ENCODE results near the gene EIF4G1. TPM values are rescaled to one million over a fixed set of nuclear protein-coding genes. Genes with fewer than 3 reads are reported as not detected.
A peak's percentile ranks its signal among the peaks of the same experiment; 100 is the strongest.

EIF4G1 gene
- total and polyA plus RNA-seq, 2 of the 8 experiments (the other 6 are each of a cell fraction or from before 2014, with no cell fraction given): 318 to 473 TPM

DNA sequence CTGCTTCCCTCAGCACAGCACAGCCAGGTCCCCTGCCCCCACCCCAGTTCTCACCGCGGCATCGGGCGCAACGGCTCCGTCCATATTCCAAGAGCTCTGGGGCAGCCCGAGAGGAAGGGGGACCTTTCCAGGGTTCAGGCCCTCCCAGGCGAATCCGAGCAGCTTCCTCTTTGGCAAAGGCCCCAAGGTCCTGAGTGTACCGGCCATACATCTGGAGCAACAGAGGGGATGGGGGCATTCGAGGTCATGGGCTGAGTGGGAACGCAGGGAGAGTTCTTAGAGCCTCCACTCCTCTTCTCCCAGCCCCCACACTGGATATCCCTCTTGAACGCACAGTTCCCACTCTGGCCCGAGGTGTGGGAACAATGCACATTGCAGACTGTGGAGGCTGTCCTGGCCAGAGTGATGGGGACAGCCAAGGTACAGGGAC, 44.5 kb downstream of the EIF4G1 start:
- no peak overlapping the region for H2AFZ ChIP-seq (ENCODE audit: low read length)
- H3K23ac ChIP-seq (ENCODE audit: insufficient read length): no peak overlapping the region
- no peak overlapping the region for H2BK5ac ChIP-seq (ENCODE audit: low read depth, low read length)
- peaks cover 4 to 26% (median 18%) of the 10 kb centered on the region in 4 experiments; a peak in 5 of 8 replicates for H3K36me3 ChIP-seq (ENCODE audit: control insufficient read depth in 2 of 4, insufficient read depth in 4 of 4, low read length in 3 of 4)
- no peak overlapping the region for H2AK5ac ChIP-seq (ENCODE audit: low read depth, low read length)
- peaks cover 20% of the 10 kb centered on the region for H3K23me2 ChIP-seq (ENCODE audit: low read depth, low read length)
- no peaks in the 10 kb centered on the region for H3K9me3 ChIP-seq (ENCODE audit: insufficient read depth in 2 of 2, low read depth in 1 of 2, low read length in 1 of 2)
- peaks cover 0 to 5% of the 10 kb centered on the region in 2 experiments; a peak in 2 of 4 replicates for H3K79me2 ChIP-seq (ENCODE audit: control insufficient read depth in 1 of 2, insufficient read depth in 2 of 2, low read length in 2 of 2)
- TF ChIP-seq SIN3A (conservative IDR thresholded peaks at IDR 0.05 in 1 of 2, IDR thresholded peaks at IDR 0.05 in 1 of 2; ENCODE audit: low read depth in 1 of 2, low read length in 2 of 2): no peak
- no peak overlapping the region for H4K91ac ChIP-seq (replicated peaks; ENCODE audit: insufficient read length, low read length)
- H4K20me1 ChIP-seq (replicated peaks in 1 of 2; ENCODE audit: control insufficient read depth in 1 of 2, insufficient read depth in 2 of 2, low read length in 2 of 2): peaks cover 5 to 6% of the 10 kb centered on the region in 2 experiments
- ChIA-PET POLR2A (ENCODE audit: partially characterized antibody) (interaction anchor here (0.9 to 2.5 kb wide), 7 partner anchors 8 to 168 kb away, joined by 3 to 15 read pairs (median 5); no protein-coding TSS in a partner anchor), CTCF (ENCODE audit: partially characterized antibody) (interaction anchor here (0.6 to 7.1 kb wide), 12 partner anchors 9 to 453 kb away, joined by 3 to 47 read pairs (median 4); partner anchors contain the start of gene VPS8)
- H2BK20ac ChIP-seq (ENCODE audit: low read length): no peak overlapping the region
- H3K4me3 ChIP-seq (ENCODE audit: extremely low read depth in 1 of 4, insufficient read depth in 2 of 4, low read depth in 3 of 4, low read length in 4 of 4): no peak overlapping the region
- H3K9ac ChIP-seq (replicated peaks in 1 of 4; ENCODE audit: extremely low read depth in 1 of 4, low read depth in 3 of 4, low read length in 3 of 4): no peak overlapping the region
- WGBS, 2 experiments (ENCODE audit: extremely low coverage in 1 of 2, insufficient coverage in 1 of 2, insufficient read length in 1 of 2, insufficient replicate concordance in 2 of 2, low coverage in 1 of 2, low lambda C conversion rate in 2 of 2, missing lambda C conversion rate in 1 of 2): 86% methylated on average over 14 of the region's 14 CpGs; no CpG with 5 or more reads in 1 of the 2 experiments
- no peaks in the 10 kb centered on the region for H3K79me1 ChIP-seq (ENCODE audit: low read depth, low read length)
- H2BK15ac ChIP-seq (ENCODE audit: low read length): no peak overlapping the region
- no peak overlapping the region for H2BK120ac ChIP-seq (replicated peaks; ENCODE audit: low read depth, low read length)
- no peak overlapping the region for H4K8ac ChIP-seq (ENCODE audit: extremely low read depth, insufficient read depth, low read length)
- H3K4ac ChIP-seq (replicated peaks; ENCODE audit: insufficient read length, low read depth, low read length): no peak overlapping the region
- H3K56ac ChIP-seq (replicated peaks; ENCODE audit: insufficient read length, low read depth, low read length): no peak overlapping the region
- peak overlapping the region in 1 of 2 experiments; percentile 94; a peak in 2 of 4 replicates for H3K4me2 ChIP-seq (ENCODE audit: insufficient read depth in 1 of 2, low read depth in 2 of 2, low read length in 2 of 2)
- H3K14ac ChIP-seq (ENCODE audit: insufficient read length): no peak overlapping the region
- no peak overlapping the region for H2BK12ac ChIP-seq (ENCODE audit: low read depth, low read length)
- FAIRE-seq (no peak), DNase-seq (ENCODE audit: low read depth in 1 of 2, low spot score in 2 of 2) (no peak)
- H3K18ac ChIP-seq (ENCODE audit: extremely low read depth, low read length): no peak overlapping the region
- peaks cover 0 to 8% (median 3%) of the 10 kb centered on the region in 4 experiments; a peak in 3 of 7 replicates for H3K27me3 ChIP-seq (replicated peaks in 1 of 4; ENCODE audit: control insufficient read depth in 3 of 4, extremely low read depth in 1 of 4, insufficient read depth in 3 of 4, low read length in 3 of 4)
- no peak overlapping the region for H3K27ac ChIP-seq (ENCODE audit: low read depth, low read length)
- H4K5ac ChIP-seq (ENCODE audit: insufficient read length, low read depth, low read length): no peak overlapping the region
- H3K4me1 ChIP-seq (replicated peaks in 1 of 4; ENCODE audit: control insufficient read depth in 3 of 4, insufficient read depth in 4 of 4, low read length in 3 of 4): peaks cover 3 to 19% (median 12%) of the 10 kb centered on the region in 4 experiments

All from H1 (cell line).